ENCODE data around the gene ITPR3.
"Not testable (repeated sequence)": the region's sequence is repeated elsewhere in the genome, so short reads cannot be mapped to it uniquely, and the experiment has no call there.

The ITPR3 gene

DNA sequence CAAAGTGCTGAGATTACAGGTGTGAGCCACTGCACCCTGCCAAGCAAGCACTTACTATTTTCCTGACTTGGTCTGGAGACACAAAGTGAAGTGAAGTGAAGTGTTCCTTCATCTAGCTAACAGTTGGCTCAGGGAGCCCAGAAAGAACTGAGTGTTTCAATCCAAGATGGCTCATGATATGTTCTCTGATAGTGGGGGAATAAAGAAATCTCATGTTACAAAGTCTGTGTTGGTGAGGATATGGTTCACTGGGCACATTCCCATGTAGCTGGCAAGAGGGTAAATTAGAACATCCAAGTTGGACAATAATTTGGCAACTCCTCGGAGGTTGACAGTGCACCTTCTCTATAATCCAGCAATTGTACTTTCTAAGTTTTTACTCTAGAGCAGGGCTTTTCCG is 5.0 kb upstream of the ITPR3 start:
- DNase-seq: no peak

DNA sequence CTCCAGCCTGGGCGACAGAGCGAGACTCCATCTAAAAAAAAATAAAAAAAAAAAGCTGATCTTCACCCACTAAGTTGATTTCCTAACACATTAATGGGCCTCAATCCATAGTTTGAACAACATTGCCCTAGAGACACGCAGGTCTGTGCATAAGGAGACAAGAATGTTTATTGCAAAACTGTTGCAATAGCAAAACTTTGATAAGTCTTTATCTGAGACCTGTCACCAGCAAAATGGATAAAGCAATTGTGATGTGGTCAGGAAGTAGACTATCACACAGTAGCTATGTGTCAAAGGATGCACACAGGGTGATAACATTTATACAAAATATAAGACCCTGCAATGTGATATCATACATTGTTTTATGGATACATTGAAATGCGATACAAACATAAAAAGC is 4.2 kb upstream of the ITPR3 start:
- DNase-seq: no peak

DNA sequence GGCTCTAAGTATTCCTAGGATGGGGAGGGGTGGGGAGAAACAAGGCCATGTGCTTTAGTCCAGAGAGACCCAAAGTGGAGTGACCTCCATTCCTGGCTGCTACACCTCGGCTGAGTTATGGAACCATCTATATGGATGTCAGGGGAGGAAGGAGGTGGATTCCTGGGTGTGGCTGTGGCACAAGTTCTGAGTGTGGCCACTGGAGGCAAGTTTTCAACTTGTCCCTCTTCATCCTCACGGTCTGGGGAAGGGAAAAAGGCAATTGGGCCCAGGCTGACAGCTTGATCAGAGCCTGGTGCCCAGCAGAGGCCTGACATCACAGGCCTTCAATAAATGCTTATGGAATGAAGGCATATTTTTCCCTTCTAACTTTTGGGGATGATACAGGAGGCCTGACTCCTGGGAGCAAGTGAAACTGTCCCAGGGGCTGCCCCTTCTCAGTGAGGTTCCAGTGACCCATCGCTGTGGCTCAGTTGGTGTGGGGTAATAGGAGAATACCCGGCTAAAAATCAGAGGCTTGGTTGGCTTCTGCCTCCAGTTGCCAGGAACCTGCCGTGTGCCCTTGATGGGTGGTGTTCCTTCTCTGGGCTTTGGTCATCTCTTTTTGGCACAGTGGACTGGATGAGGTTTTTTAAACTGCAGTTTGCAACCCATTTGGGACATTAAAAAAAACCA is 1.8 kb upstream of the ITPR3 start:
- no peak for DNase-seq

DNA sequence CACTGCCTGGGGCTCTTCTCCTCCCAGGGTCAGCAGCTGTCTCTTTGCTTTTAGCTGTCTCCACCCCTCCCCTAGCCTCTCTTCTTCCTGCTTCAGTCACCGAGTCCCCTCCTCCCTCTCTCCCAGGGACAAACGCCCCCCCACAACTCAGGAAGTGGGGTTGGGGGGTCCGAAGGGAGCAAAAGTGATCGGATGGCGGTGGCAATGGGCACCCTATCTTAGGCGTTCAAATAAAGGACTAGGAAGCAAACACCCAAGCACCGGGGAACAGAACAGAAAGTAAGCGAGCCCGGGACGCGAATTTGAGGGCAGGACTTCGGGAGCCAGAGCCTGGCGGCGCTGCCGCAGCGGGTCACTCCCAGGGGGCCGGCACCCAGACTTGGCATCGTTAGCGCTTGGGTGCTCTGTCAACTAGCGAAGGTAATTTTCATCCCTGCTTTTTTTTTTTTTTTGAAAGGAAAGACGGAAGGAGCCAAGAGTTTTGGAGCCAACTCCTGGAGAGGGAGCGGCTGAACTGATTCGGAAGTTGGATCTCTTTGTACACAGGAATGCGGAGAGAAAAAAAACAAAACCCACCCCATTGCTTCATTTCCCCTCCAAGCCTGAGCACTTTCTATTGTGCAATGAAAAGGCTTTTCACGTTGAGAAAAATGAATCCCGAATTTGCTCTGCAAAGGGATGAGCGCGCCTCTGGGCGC is 815 bp upstream of the ITPR3 start:
- no peak for DNase-seq

DNA sequence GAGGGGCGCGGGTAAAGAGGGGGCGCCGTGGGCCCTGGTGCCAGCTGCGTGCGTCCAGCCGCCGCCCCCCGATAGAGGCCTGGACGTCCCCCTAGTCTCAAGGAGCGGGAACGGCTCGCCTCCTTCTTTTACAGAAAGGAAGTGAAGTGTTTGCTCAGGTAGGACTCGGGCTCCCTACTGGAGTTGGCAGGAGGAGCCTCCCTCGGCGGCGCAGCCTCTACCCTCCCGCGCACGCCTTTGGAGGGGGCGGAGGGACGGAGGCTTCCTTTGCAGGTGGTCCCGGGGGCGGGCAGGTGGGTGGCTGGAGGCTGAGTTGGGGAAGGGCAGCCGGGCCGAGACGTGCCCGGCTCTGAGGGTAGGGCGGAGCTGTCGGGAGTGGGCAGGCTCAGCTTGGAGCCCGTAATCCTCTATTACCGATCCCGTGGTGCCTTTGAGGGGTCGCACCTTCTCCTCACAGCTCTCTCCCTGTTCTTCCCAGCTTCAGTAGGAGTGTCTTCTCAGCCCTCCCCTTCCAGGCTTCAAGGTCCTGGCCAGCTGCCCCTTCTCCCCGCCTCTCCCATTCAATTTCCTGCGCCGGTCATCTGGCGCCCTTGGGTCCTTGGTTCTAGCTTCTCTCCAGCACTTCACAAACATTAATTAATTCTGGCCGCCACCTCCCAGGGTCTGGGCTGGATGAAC is 728 bp downstream of the ITPR3 start:
- DNase-seq: no peak

DNA sequence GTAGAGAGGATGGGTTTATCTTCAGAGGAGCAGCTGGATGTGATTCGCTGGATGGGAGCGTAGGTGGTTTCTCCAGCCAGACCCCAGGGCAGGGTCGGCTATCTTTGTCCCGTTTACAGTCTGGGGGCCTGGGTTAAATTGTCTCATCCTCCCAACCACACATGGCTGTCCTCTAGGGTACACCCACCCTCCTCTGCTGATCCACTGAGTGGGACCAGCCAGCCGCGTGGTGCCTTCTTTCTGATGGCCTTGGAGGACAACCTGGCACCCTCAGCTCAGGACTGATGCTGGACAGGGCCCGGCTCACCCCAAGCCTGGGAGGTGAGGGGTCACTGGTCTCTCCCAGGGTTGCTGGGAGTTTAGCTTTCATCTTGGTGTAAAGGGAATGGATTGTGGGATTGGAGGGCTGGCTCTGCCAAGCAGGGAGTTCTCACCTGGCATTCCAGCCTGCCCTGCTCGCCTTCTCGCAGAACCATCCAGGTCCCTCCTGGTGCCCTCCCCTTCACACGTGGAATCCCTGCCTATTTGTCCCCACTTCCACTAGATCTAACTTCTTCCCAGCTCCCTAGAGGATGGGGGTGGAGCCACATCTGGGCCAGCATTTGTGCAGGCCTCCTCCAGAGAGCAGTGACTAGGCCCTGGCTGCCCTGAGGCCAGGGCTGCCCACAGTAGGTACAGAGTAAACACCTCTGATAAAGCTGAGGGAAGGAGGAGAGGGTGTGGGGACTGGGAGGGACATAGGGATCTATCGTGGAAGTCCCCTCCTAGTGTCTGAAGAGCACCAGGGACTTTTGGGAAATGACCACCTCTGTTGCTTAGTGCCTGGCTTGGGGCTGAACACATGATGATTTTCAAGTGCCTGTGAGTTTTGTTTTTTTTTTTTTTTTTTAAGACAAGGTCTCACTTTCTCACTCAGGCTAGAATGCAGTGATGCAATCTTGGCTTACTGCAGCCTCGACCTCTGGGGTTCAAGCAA is 1.6 kb downstream of the ITPR3 start:
- DNase-seq: no peak

DNA sequence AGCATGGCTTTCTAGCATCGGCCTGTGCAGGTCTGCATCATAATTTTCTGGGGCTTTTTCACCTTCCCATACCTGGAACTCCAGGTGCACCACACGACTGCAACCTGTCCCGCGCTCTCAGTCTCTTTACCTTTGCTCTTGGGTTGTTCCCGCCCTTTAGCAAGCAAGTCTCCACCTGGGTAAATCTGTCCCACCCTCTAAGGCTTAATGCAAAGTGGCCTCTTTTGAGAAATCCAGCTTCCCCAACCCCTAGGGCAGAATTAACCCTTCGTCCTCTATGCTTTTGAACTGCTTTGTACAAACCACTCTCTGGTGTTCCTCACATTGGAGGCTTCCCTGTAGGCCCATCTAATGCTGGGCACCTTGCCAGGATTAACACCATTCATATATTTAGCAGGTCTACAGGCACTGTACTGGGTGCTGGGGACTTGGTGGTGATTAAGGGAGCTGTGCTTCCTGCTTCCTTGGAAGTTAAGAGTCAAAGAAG is 2.8 kb downstream of the ITPR3 start:
- no peak for DNase-seq

DNA sequence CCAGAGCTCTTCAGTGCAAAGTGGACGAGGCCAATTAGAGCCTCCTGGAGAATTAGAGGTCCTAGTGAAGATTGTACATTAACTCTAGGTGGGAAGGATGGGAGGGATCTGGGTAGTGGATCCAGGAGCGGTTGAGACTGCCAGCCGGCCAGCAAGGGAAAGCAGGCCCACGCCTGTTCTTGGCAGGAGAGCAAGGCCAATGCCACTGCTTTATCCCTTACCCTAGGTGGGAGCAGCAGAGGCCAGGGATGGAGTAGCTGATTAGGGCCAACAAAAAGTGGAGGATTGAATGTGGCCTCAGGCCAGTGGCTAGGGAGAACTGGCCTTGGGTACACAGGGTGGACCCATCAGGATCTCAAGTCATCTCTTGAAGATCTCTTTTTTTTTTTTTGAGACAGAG is 3.7 kb downstream of the ITPR3 start:
- DNase-seq: no peak

DNA sequence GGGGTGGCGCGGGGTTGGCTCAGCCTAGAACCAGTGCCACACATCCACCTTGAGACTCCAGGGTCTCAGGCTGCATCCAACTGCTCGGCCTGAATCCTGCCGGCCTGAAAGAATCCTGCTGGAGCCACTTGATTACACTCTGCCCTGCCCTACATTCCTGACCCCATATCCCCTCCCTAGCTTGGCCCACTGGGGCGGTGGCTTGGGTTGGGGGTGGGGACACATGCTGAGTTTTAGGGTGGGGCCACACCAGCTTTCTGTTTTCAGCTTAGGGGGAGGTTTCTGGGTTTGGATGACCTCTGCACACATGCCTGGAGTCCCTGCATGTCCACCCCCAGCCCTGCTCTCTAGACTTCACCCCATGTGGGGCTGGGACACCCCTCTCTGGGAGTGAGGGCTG is 6.8 kb downstream of the ITPR3 start:
- DNase-seq: no peak

DNA sequence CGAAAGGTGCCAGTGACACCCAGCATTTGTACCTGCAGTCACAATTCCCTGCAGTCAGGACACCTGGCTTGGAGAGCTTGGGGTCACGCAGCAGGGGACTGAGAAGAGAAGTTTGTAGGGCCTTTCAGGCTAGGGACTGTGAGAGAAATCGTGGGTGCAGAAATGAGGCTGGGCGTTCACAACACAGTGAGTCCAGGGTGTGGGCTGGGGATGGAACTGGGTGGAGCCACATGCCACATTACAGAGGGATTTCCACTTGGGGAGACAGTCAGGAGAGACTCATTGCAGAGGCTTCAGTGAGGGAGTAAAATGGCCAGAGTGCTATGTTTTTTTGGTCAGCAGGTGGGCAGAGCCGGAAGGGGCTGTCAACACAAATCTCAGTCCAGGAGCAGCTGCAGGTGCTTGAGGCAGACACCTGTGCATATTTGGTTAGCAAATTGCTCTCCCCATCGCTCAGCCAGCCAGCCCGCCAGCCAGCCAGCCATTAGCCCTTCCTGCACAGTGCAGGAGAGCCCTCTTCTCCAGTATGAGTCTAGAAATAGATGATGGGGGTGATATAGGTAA is 7.4 kb downstream of the ITPR3 start:
- DNase-seq: no peak

DNA sequence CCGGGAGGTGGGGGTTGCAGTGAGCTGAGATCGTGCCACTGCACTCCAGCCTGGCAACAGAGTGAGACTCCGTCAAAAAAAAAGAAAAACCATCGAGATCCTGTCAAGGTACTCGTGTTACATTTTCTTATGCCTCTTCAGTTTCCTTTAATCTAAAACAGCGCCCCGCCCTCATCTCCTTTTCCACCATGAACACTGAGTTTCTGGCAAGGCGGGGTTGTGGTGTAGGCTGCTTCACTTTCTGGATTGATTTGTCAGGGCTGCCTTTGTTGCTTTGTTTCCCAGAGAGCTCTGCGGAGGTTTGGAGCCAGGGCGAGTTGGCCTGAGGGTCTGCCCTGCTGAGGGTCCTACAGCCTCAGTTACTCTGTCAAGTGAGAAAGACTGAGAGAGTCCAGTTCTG is 8.9 kb downstream of the ITPR3 start:
- no peak for DNase-seq

DNA sequence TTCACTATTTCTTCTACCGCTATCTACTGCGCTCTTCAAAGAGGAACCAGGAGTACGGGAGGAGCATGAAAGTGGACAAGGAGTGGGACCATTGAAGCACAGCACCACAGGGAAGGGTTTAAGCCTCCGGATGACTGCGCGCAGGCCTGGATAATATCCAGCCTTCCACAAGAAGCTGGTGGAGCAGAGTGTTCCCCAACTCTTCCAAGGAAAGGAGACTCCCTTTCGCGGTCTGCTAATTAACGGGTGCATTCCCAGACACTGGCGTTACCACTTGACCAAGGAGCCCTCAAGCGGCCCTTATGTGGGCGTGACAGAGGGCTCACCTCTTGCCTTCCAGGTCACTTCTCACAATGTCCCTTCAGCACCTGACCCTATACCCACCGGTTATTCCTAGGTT is 10.4 kb downstream of the ITPR3 start:
- DNase-seq: not testable (repeated sequence)

DNA sequence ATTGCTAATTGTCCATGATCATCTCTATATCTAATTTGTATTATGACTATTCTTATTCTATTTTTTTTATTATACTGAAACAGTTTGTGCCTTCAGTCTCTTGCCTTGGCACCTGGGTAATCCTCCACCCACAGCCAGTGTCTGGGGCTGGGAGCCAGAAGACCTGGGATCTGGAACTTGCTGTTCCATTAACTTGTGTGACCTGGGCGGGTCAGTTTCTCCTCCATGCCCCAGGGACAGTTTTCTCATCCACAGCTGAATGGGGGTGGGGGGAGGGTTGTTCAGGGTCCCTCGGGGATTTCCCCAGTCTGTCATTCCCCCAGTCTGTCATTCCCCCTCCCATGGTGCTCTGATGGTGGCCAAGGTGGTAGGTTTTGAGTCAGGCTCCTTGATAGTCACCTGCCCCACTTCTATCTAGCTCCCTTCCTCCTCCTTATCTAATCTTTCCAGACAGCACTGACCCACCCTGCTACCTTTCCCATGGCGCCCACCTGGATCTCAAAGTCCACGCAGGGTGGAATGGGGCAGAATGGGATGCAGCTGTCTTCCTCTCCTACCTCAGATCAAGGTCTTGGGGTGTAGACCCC is 10.9 kb downstream of the ITPR3 start:
- no peak for DNase-seq

DNA sequence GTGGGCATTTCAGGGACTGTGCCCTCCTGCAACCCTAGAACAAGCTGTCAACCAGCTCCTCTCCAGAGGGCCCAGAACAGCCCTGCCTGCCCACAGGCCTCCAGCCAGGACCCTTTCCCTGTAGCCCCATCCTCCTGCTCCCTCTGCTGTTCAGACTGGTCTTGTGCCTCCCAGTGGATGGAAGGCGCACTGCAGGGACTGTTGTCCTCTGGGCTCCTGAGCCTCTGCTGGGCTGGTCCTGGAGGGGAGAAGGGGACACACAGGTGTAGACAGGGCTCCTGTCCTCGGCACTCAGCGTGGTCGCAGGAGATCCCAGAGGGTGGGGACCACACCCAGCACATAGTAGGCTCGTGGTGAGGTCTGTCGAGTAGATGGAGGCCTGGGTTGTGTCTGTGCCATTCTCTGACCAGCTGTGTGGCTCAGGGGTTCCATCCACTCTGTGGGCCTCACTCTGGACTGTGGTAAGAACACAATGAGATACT is 11.5 kb downstream of the ITPR3 start:
- DNase-seq: peak; percentile 36

DNA sequence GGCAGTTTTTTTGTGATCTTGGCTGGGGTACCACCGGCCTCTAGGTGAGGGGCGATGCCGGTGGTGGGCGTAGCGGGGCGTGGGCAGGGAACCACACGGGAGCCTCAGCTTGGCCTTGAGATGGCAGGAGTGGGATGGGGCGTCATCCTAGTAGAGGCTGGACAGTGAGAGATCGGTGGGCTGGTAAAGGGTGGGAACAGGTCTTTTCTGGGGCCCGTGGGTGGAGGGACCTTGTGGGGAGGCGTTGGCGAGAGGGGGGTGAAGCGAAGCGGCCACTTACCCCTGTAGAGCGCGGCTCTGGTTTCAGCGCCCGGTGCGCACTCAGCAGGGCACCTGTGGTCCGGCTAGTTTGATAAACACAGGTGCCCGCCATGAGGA is 12.0 kb downstream of the ITPR3 start:
- DNase-seq: no peak

DNA sequence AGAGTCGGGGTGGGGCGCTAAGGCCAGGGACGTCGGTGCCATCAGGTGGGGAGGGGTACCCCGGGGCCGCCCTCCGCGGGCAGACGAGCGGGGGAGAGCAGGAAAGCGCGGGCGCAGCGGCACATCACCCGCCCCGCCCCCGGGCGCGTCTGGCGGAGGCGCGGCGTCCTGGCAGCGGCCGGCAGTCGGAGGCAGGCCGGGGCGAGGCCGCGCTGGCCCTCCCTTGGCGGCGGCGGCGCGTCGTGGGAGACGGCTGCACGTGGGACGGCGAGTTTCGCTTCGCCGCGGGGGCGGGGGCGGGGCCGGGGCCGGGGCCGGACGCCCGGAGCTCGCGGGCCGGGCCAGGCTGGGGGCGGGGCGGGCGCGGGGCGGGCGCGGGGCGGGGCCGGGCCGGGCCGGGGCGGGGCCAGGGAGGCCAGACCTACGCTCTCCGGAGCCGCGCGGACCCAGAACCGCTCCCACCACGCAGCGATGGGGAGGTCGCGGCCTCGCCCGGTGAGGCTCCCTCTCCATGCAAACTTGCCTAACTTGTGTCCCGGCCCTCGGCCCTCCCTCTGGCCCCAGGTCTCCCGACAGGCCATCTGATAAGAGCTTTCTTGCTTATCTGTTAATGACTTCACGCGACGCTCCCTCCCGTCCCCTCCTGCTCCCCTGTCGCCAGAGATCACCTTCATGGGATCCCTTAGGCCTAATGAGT is 12.5 kb downstream of the ITPR3 start:
- peak; percentile 32 for DNase-seq

DNA sequence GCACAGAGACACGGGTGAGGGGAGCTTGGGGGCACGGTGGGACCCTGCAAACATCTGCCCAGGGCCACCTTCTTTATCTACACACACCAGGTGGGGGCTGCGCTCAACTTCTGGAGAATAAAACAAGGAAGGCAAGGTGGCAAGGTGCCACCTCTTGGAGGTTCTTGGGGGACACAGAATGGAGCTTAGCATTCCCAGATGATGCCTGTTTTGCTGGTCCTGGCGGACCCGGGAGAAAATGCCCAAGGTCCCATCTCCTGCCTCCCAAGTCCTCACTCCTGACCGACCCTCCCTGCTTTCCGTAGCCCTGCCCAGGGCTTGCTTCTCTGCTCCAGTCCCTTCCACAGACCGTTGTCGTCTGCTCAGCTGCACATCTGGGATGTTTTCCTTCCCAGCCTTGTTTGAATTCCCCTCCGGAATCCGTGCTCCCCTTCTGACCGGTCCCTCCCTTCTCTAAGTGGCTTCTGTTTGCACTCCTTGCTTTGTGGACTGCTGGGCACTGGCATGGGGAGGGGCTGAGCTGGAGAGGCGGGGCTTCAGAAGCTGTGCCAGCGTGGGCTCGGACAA is 13.1 kb downstream of the ITPR3 start:
- no peak for DNase-seq

DNA sequence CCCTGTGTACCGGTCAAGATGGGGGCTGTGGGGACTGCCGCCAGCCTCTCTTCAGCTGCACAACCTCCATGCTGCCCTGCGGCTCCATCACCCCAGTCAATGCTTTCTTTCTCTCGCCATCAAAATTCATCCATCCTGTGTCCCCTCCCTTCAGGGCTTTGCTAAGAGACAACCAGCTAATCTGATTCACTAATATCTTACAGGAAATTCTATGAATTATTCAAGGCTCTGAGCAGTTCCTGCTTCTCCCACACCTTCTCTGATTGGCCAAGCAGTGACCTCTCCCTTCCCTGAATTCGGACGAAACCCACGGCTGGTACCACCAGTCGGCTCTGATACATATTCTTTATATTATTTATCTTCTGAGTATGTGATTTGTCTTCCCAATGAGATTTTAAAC is 13.8 kb downstream of the ITPR3 start:
- no peak for DNase-seq

DNA sequence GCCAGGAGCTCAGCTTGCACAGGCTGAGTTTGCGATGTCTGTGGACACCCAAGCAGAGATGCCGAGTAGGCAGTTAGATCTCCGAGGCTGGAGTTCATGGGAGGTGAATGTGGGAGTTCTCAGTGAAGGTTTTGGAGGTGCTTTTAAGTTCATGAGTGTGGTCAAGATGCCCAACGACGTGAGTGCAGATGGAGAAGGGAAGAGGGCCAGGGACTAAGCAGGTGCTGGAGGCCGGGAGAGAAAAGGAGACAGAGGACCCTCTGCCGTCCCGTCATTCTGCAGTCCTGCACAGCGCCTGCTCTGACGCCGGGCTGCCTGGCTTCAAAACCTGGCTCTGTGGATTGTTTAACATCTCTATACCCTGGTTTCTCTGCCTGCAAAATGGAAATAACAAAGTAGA is 15.5 kb downstream of the ITPR3 start:
- no peak for DNase-seq

DNA sequence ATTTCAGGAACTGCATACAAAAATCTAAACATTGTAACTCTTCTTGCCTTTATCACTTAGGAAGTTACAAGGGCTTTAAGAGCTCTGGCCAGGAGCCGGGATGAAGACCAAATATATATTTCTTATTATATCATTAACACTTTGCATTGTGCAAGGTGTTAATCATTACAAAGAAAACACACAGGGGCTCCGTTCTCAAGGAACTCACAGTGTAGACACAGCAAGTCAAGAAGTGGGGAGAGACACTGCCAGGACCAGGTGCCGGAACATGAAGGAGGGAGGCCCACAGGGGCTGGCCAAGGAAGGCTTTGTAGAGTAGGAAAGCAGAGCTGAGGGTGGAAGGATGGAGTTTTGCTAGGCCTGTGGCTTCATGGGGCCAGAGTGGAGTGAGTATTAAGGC is 17.4 kb downstream of the ITPR3 start:
- no peak for DNase-seq

DNA sequence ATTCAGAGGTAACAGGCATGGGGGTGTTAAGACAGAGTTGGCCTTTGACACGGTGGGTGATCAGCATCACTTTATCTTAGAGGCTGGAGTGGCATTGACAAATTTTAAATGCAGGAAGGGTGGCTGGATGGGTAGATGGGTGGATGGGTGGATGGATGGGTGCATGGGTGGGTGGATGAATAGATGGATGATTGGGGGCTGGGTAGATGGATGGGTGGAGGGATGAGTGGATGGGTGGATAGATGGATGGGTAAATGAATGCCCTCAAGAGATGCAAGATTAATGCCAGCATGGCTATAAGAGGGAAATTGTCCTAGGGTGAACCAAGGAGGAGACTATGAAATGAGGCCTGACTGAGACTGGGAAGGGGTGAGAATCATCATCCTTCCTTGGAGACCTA is 18.4 kb downstream of the ITPR3 start:
- no peak for DNase-seq
